ENCODE data around the gene DISP1.

Gene DISP1

DNA sequence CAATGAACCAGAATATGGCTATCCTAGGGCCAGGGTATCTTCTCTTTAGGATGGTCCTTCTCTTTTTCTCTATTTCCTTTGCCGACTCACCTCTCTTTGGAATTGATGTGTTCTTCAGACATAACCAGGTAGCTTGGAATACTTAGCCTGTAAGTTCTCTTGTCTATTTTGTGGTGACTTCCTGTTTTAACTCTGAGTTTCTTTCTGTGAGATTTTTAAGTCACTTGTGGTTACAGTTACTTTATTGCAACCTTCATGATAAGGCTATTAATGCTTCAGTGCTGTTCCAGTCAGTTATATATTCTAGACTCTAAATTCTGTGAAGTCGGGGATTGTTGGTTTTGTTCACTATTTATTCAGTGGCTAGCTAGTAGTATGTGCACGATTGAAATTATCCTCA lies 46.2 kb downstream of the DISP1 start:
- no peak for DNase-seq (ENCODE audit: low read depth in 2 of 2)

Data from stimulated activated CD8-positive, alpha-beta memory T cell treated with anti-CD3 and anti-CD28 coated beads, Interleukin-15, amount 100 ng/mL, for 48 hours (primary cell).